Measurements from ENCODE around the gene SLC35B2. TPM values are rescaled to one million over a fixed set of nuclear protein-coding genes. Genes with fewer than 3 reads are reported as not detected.

Gene SLC35B2
- total RNA-seq, 1 donor from 2014 or later: 23.8 TPM

GRCh38 chr6:44219053-44219814 lies 38.1 kb downstream of the SLC35B2 start:
- intact Hi-C loops (cut with DNase I): no loop called here
- Histone ChIP-seq H3K27me3 (ENCODE audit: low read depth) (no peaks in the 10 kb centered on the region), H3K36me3 (no peaks in the 10 kb centered on the region), H3K4me3 (peak overlapping the region; percentile 59), H3K27ac (peak overlapping the region; percentile 80), H3K4me1 (peaks cover 70% of the 10 kb centered on the region), H3K9me3 (no peaks in the 10 kb centered on the region)
- ATAC-seq: peak; percentile 79 to 86
- no peak for TF ChIP-seq CTCF (IDR thresholded peaks at IDR 0.05)
- peak; percentile 89 for DNase-seq

GRCh38 chr6:44217332-44218143 lies 39.8 kb downstream of the SLC35B2 start:
- intact Hi-C loops (cut with DNase I): no loop called here
- Histone ChIP-seq H3K27me3 (ENCODE audit: low read depth) (no peaks in the 10 kb centered on the region), H3K9me3 (no peaks in the 10 kb centered on the region), H3K4me1 (peaks cover 57% of the 10 kb centered on the region), H3K27ac (peak overlapping the region; percentile 80), H3K36me3 (no peaks in the 10 kb centered on the region), H3K4me3 (no peak overlapping the region)
- TF ChIP-seq CTCF (IDR thresholded peaks at IDR 0.05): no peak
- ATAC-seq (peak in 1 of 2 donors; percentile 16), DNase-seq (no peak)

- H3K27me3 ChIP-seq (ENCODE audit: low read depth): no peaks in the 10 kb centered on the region
- intact Hi-C loops (cut with DNase I): no loop called here
- no peak for DNase-seq
- peak within 1 kb of the TSS; percentile 80 for H3K27ac ChIP-seq
- peaks cover 50% of the 10 kb centered on the region for H3K4me1 ChIP-seq
- H3K36me3 ChIP-seq: no peaks in the 10 kb centered on the region
- ATAC-seq: no peak
- no peak within 1 kb of the TSS for H3K4me3 ChIP-seq
- no peak for TF ChIP-seq CTCF (IDR thresholded peaks at IDR 0.05)
- no peaks in the 10 kb centered on the region for H3K9me3 ChIP-seq
Observed at GRCh38 chr6:44216677-44217331, 40.5 kb downstream of the SLC35B2 start, which contains the start of gene MYMX. Gene MYMX, plus strand, starts transcription at chr6:44216926. Its CDS starts 546 bp downstream, at chr6:44217472.

- H3K4me1 ChIP-seq: peaks cover 27% of the 10 kb centered on the region
- intact Hi-C loops (cut with DNase I): no loop called here
- H3K4me3 ChIP-seq: no peak overlapping the region
- no peak for DNase-seq
- H3K27ac ChIP-seq: no peak overlapping the region
- H3K9me3 ChIP-seq: no peaks in the 10 kb centered on the region
- no peaks in the 10 kb centered on the region for H3K36me3 ChIP-seq
- H3K27me3 ChIP-seq (ENCODE audit: low read depth): no peaks in the 10 kb centered on the region
- no peak for TF ChIP-seq CTCF (IDR thresholded peaks at IDR 0.05)
- ATAC-seq: no peak
Observed at GRCh38 chr6:44214307-44214706, 43.0 kb downstream of the SLC35B2 start.

- Histone ChIP-seq H3K36me3 (no peaks in the 10 kb centered on the region), H3K27ac (no peak overlapping the region), H3K4me1 (no peaks in the 10 kb centered on the region), H3K27me3 (ENCODE audit: low read depth) (no peaks in the 10 kb centered on the region), H3K9me3 (no peaks in the 10 kb centered on the region), H3K4me3 (no peak overlapping the region)
- TF ChIP-seq CTCF (IDR thresholded peaks at IDR 0.05): no peak
- intact Hi-C loops (cut with DNase I): no loop called here
- DNase-seq (no peak), ATAC-seq (no peak)
Observed at GRCh38 chr6:44211284-44211683, 46.0 kb downstream of the SLC35B2 start.
